Stimulated activated CD8-positive, alpha-beta memory T cell treated with anti-CD3 and anti-CD28 coated beads, Interleukin-12 subunit alpha, Interleukin-12 subunit beta, amount 100 ng/mL, for 24 hours (primary cell): ENCODE data around the gene OSTF1.

ENCODE experiments used
- DNase-seq: peaks from one replicate; pipeline ENCODE4 v3.0.0-alpha.2; 2020; ENCODE audit errors: extremely low read depth

OSTF1 gene

GRCh38 chr9:75084081-75084672 lies 4.1 kb upstream of the OSTF1 start:
- DNase-seq: no peak

- DNase-seq: no peak
Observed at GRCh38 chr9:75085640-75086039, 2.7 kb upstream of the OSTF1 start.

- no peak for DNase-seq
Observed at GRCh38 chr9:75086541-75087288, 1.6 kb upstream of the OSTF1 start.

GRCh38 chr9:75087289-75087823 lies 958 bp upstream of the OSTF1 start:
- no peak for DNase-seq

- DNase-seq: no peak
Observed at GRCh38 chr9:75088646-75089372, 495 bp downstream of the OSTF1 start.

- no peak for DNase-seq
Observed at GRCh38 chr9:75089373-75089766, 1.1 kb downstream of the OSTF1 start.

- DNase-seq: no peak
Observed at GRCh38 chr9:75090579-75090978, 2.3 kb downstream of the OSTF1 start.

- no peak for DNase-seq
Observed at GRCh38 chr9:75092766-75093165, 4.5 kb downstream of the OSTF1 start.

- no peak for DNase-seq
Observed at GRCh38 chr9:75096796-75097195, 8.5 kb downstream of the OSTF1 start.

GRCh38 chr9:75101004-75101588 lies 12.8 kb downstream of the OSTF1 start:
- no peak for DNase-seq

- DNase-seq: no peak
Observed at GRCh38 chr9:75102177-75102790, 14.0 kb downstream of the OSTF1 start.

- no peak for DNase-seq
Observed at GRCh38 chr9:75104607-75105006, 16.3 kb downstream of the OSTF1 start.

GRCh38 chr9:75105019-75105540 lies 16.8 kb downstream of the OSTF1 start:
- DNase-seq: no peak

- DNase-seq: no peak
Observed at GRCh38 chr9:75105841-75106240, 17.5 kb downstream of the OSTF1 start.

- DNase-seq: no peak
Observed at GRCh38 chr9:75106857-75107256, 18.5 kb downstream of the OSTF1 start.

GRCh38 chr9:75108571-75108970 lies 20.3 kb downstream of the OSTF1 start:
- DNase-seq: no peak

- no peak for DNase-seq
Observed at GRCh38 chr9:75109210-75109839, 21.0 kb downstream of the OSTF1 start.

- DNase-seq: no peak
Observed at GRCh38 chr9:75111019-75111622, 22.8 kb downstream of the OSTF1 start.

GRCh38 chr9:75112789-75113188 lies 24.5 kb downstream of the OSTF1 start:
- no peak for DNase-seq

GRCh38 chr9:75116306-75116705 lies 28.0 kb downstream of the OSTF1 start:
- DNase-seq: no peak

GRCh38 chr9:75117564-75117963 lies 29.2 kb downstream of the OSTF1 start:
- no peak for DNase-seq
